PC-9 (cell line): ENCODE results near the gene EVI5.

Experiments
- CTCF ChIP-seq: fragments of 200-600 bp; sonication (generic); conservative IDR thresholded peaks from 2 replicates; pipeline ENCODE4 v1.6.1; 2017; ENCODE audit warnings: mixed run types, antibody characterized with exemption, mild to moderate bottlenecking, moderate library complexity
- EZH2 ChIP-seq: fragments of 200-600 bp; sonication (generic); IDR thresholded peaks from 2 replicates; pipeline ENCODE4 v1.8.0; 2017; ENCODE audit warnings: antibody characterized with exemption, low read depth

- TF ChIP-seq CTCF = no peak
- TF ChIP-seq EZH2 = no peak
Measured at GRCh38 chr1:92790867-92791266, 6.0 kb upstream of the EVI5 start.
